ENCODE results near the gene SNX20.

DNA sequence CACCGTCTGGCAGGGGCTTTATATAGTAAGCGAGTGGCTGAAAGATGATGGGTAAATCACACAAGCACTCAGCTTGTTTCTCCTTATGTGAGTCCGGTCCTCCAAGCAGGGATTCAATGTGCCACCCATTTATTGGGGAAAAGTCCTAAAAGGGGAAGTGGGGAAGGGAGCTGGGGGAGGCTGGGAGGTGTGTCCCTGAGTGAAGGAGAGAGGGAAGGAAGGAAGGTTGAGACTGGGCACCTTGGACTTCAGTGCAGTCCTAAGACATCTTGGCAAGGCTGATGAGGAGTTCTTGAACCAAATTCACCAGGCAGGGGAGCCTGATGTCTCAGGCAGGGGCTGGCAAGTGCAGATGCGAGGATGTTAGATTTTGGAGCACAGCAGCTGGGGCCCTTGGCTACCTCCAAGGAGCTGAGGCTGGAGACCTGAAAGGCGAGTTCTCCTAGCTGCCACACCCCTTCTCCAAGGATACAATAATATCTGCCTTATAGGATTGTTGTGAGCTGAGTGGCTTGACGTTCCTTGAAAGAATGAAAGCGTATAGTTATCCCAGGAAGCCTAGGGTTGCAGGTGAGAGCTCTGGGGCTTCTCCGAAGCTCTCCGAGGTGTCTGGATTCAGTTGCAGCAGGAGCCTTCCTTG is 37.8 kb upstream of the SNX20 start:
- TF ChIP-seq CTCF (IDR thresholded peaks at IDR 0.05; ENCODE audit: low read depth, low read length) (no peak), EZH2phosphoT487 (IDR thresholded peaks at IDR 0.05; ENCODE audit: low read depth) (no peak)

Measured in OCI-LY3 (cell line).